Breast epithelium (tissue), 3 donors: Measurements from ENCODE around the gene RAB22A.

ENCODE experiments used
- POLR2A ChIP-seq: fragments of 450-650 bp; IDR thresholded peaks from one replicate; pipeline ENCODE4 v1.6.1; 2016; ENCODE audit warnings: antibody characterized with exemption, mild to moderate bottlenecking, moderate library complexity
- POLR2AphosphoS5 ChIP-seq, 3 donors: sonication (generic); formaldehyde crosslinking; IDR thresholded peaks; one replicate each; pipeline ENCODE4 v1.6.1; 2017; ENCODE audit warnings: antibody characterized with exemption in 3 of 3

DNA sequence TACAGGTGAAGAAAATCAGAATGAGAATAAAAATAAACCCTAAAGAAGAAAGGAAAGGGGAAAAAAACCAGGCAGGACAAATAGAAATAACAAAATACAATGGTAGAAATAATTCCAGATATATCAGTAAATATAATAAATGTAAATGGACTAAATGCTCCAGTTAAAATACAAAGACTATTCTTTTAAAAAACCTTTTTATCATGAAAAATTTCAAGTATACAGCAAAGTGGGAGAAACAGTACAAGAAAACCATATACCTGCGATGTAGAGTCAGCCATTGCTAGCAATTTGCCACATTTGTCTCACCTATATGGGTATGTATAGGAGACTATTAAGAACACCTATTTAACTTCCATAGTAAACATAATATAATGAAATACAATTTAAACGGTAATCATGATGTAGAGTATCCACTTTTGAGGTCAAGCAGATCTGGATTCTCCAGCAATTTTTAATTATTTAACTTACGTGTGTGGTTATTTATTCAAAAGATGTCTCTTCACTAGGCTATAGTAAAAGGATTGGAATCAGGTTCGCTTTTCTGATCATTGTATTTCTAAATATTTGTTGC, 78.6 kb downstream of the RAB22A start:
- TF ChIP-seq POLR2AphosphoS5 (IDR thresholded peaks at IDR 0.05) (no peak), POLR2A (no peak)
